ENCODE data around the gene SMIM11.
"Not testable (repeated sequence)": the region's sequence is repeated elsewhere in the genome, so short reads cannot be mapped to it uniquely, and the experiment has no call there.

SMIM11 gene

DNA sequence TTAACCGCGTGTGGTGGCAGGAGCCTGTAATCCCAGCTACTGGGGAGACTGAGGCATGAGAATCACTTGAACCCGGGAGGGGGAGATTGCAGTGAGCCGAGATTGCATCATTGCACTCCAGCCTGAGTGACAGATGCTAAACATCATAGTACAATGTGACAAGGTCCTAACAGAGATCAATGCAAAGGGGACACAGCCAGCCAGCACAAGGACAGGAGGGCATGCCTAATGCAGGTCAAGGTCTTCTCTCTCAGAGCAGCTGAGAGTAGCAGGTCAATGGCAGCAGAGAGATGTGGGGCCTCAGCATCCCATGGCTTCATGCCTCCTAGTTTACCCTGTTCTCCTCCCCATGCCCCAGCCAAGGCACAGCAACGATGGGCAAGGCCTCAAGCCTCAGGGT lies 3.0 kb upstream of the SMIM11 start:
- Histone ChIP-seq H3K4me2 (no peak overlapping the region), H3K4me1 (ENCODE audit: low read depth, poor library complexity, severe bottlenecking) (no peaks in the 10 kb centered on the region), H3K27ac (no peak overlapping the region), H3K79me2 (ENCODE audit: insufficient read depth, low read depth) (no peaks in the 10 kb centered on the region), H3K36me3 (ENCODE audit: insufficient read depth) (no peaks in the 10 kb centered on the region), H3K27me3 (ENCODE audit: insufficient read depth, low read depth) (no peaks in the 10 kb centered on the region), H3K9ac (no peak overlapping the region), H2AFZ (ENCODE audit: low read depth) (no peak overlapping the region), H3K4me3 (IDR thresholded peaks at IDR 0.05; ENCODE audit: insufficient read depth, low read depth, low read length) (no peak overlapping the region), H4K20me1 (ENCODE audit: insufficient read depth) (no peaks in the 10 kb centered on the region)
- TF ChIP-seq CTCF (conservative IDR thresholded peaks at IDR 0.05; ENCODE audit: low read depth, low read length) = no peak

- not testable (repeated sequence) for H3K36me3 ChIP-seq (ENCODE audit: insufficient read depth); H3K4me3 ChIP-seq (IDR thresholded peaks at IDR 0.05; ENCODE audit: insufficient read depth, low read depth, low read length); H3K4me2 ChIP-seq; H2AFZ ChIP-seq (ENCODE audit: low read depth); H3K4me1 ChIP-seq (ENCODE audit: low read depth, poor library complexity, severe bottlenecking); H4K20me1 ChIP-seq (ENCODE audit: insufficient read depth); H3K79me2 ChIP-seq (ENCODE audit: insufficient read depth, low read depth); H3K27ac ChIP-seq; H3K27me3 ChIP-seq (ENCODE audit: insufficient read depth, low read depth); H3K9ac ChIP-seq
Observed at GRCh38 chr21:34374462-34374861, 845 bp upstream of the SMIM11 start.

- not testable (repeated sequence) for H3K4me1 ChIP-seq (ENCODE audit: low read depth, poor library complexity, severe bottlenecking); H3K9ac ChIP-seq; H3K36me3 ChIP-seq (ENCODE audit: insufficient read depth); H3K4me3 ChIP-seq (IDR thresholded peaks at IDR 0.05; ENCODE audit: insufficient read depth, low read depth, low read length); H4K20me1 ChIP-seq (ENCODE audit: insufficient read depth); H3K4me2 ChIP-seq; H3K27ac ChIP-seq; H3K27me3 ChIP-seq (ENCODE audit: insufficient read depth, low read depth); H3K79me2 ChIP-seq (ENCODE audit: insufficient read depth, low read depth); H2AFZ ChIP-seq (ENCODE audit: low read depth)
Observed at GRCh38 chr21:34375619-34375972, 289 bp downstream of the SMIM11 start.

- not testable (repeated sequence) for H3K4me1 ChIP-seq (ENCODE audit: low read depth, poor library complexity, severe bottlenecking); H3K36me3 ChIP-seq (ENCODE audit: insufficient read depth); H3K27ac ChIP-seq; H3K79me2 ChIP-seq (ENCODE audit: insufficient read depth, low read depth); H3K9ac ChIP-seq; H3K27me3 ChIP-seq (ENCODE audit: insufficient read depth, low read depth); H3K4me3 ChIP-seq (IDR thresholded peaks at IDR 0.05; ENCODE audit: insufficient read depth, low read depth, low read length); H2AFZ ChIP-seq (ENCODE audit: low read depth); H4K20me1 ChIP-seq (ENCODE audit: insufficient read depth); H3K4me2 ChIP-seq
Observed at GRCh38 chr21:34383138-34383537, 7.8 kb downstream of the SMIM11 start.

GRCh38 chr21:34383724-34384415 lies 8.6 kb downstream of the SMIM11 start:
- not testable (repeated sequence) for H3K27me3 ChIP-seq (ENCODE audit: insufficient read depth, low read depth); H3K79me2 ChIP-seq (ENCODE audit: insufficient read depth, low read depth); H3K36me3 ChIP-seq (ENCODE audit: insufficient read depth); H2AFZ ChIP-seq (ENCODE audit: low read depth); H4K20me1 ChIP-seq (ENCODE audit: insufficient read depth); H3K9ac ChIP-seq; H3K27ac ChIP-seq; H3K4me3 ChIP-seq (IDR thresholded peaks at IDR 0.05; ENCODE audit: insufficient read depth, low read depth, low read length); H3K4me1 ChIP-seq (ENCODE audit: low read depth, poor library complexity, severe bottlenecking); H3K4me2 ChIP-seq

- not testable (repeated sequence) for H3K27ac ChIP-seq; H3K79me2 ChIP-seq (ENCODE audit: insufficient read depth, low read depth); H4K20me1 ChIP-seq (ENCODE audit: insufficient read depth); H3K4me1 ChIP-seq (ENCODE audit: low read depth, poor library complexity, severe bottlenecking); H3K9ac ChIP-seq; H3K27me3 ChIP-seq (ENCODE audit: insufficient read depth, low read depth); H2AFZ ChIP-seq (ENCODE audit: low read depth); H3K4me2 ChIP-seq; H3K4me3 ChIP-seq (IDR thresholded peaks at IDR 0.05; ENCODE audit: insufficient read depth, low read depth, low read length); H3K36me3 ChIP-seq (ENCODE audit: insufficient read depth)
Observed at GRCh38 chr21:34400522-34400921, 25.2 kb downstream of the SMIM11 start.

DNA sequence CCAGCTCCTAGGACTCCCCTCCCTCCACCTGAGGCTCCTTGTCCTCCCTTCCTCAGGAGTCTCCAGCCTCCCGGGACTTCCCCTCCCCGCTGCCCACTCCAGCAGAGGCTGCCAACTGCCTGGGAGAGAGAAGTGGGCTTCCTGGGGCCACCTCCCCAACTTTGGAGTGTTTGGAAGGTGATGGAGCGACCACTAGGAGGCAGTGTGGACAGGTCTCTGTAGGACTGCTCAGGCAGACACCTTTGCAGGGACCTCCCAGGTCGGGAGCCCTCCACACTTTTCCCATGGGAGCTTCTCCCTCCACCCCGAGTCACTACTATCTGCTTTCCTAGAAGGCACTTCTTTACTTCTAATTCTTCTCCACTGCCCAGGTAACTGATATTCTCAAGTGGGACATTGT lies 29.4 kb downstream of the SMIM11 start:
- not testable (repeated sequence) for H3K9ac ChIP-seq; H3K79me2 ChIP-seq (ENCODE audit: insufficient read depth, low read depth); H3K4me3 ChIP-seq (IDR thresholded peaks at IDR 0.05; ENCODE audit: insufficient read depth, low read depth, low read length)

GRCh38 chr21:34405686-34406085 lies 30.4 kb downstream of the SMIM11 start:
- not testable (repeated sequence) for H3K36me3 ChIP-seq (ENCODE audit: insufficient read depth)

More for the DNA sequence above, 29.4 kb downstream of the SMIM11 start:
- not testable (repeated sequence) for H3K36me3 ChIP-seq (ENCODE audit: insufficient read depth); H3K27ac ChIP-seq; H4K20me1 ChIP-seq (ENCODE audit: insufficient read depth); H3K4me1 ChIP-seq (ENCODE audit: low read depth, poor library complexity, severe bottlenecking); H2AFZ ChIP-seq (ENCODE audit: low read depth); H3K27me3 ChIP-seq (ENCODE audit: insufficient read depth, low read depth); H3K4me2 ChIP-seq

GRCh38 chr21:34406102-34406501 lies 30.8 kb downstream of the SMIM11 start:
- not testable (repeated sequence) for H3K4me3 ChIP-seq (IDR thresholded peaks at IDR 0.05; ENCODE audit: insufficient read depth, low read depth, low read length); H3K27ac ChIP-seq; H3K4me2 ChIP-seq; H4K20me1 ChIP-seq (ENCODE audit: insufficient read depth); H2AFZ ChIP-seq (ENCODE audit: low read depth); H3K79me2 ChIP-seq (ENCODE audit: insufficient read depth, low read depth); H3K27me3 ChIP-seq (ENCODE audit: insufficient read depth, low read depth); H3K4me1 ChIP-seq (ENCODE audit: low read depth, poor library complexity, severe bottlenecking); H3K9ac ChIP-seq; H3K36me3 ChIP-seq (ENCODE audit: insufficient read depth)

More at GRCh38 chr21:34405686-34406085, 30.4 kb downstream of the SMIM11 start:
- not testable (repeated sequence) for H3K27me3 ChIP-seq (ENCODE audit: insufficient read depth, low read depth); H3K27ac ChIP-seq; H4K20me1 ChIP-seq (ENCODE audit: insufficient read depth); H3K4me2 ChIP-seq; H3K9ac ChIP-seq; H3K4me1 ChIP-seq (ENCODE audit: low read depth, poor library complexity, severe bottlenecking); H3K4me3 ChIP-seq (IDR thresholded peaks at IDR 0.05; ENCODE audit: insufficient read depth, low read depth, low read length); H3K79me2 ChIP-seq (ENCODE audit: insufficient read depth, low read depth); H2AFZ ChIP-seq (ENCODE audit: low read depth)

- not testable (repeated sequence) for H4K20me1 ChIP-seq (ENCODE audit: insufficient read depth); H3K4me1 ChIP-seq (ENCODE audit: low read depth, poor library complexity, severe bottlenecking); H2AFZ ChIP-seq (ENCODE audit: low read depth); H3K4me3 ChIP-seq (IDR thresholded peaks at IDR 0.05; ENCODE audit: insufficient read depth, low read depth, low read length); H3K27ac ChIP-seq; H3K36me3 ChIP-seq (ENCODE audit: insufficient read depth); H3K79me2 ChIP-seq (ENCODE audit: insufficient read depth, low read depth); H3K4me2 ChIP-seq; H3K9ac ChIP-seq; H3K27me3 ChIP-seq (ENCODE audit: insufficient read depth, low read depth)
Observed at GRCh38 chr21:34406676-34407075, 31.4 kb downstream of the SMIM11 start.

All from KMS-11 (cell line).